Measurements from ENCODE around the gene FAM240B. TPM values are rescaled to one million over a fixed set of nuclear protein-coding genes. Genes with fewer than 3 reads are reported as not detected.

FAM240B gene
- total and polyA plus RNA-seq, 12 donors: not detected

- Histone ChIP-seq H3K27ac (peak overlapping the region in 1 of 5 donors; percentile 44), H3K9me3 (replicated peaks in 1 of 3) (no peaks in the 10 kb centered on the region), H3K36me3 (replicated peaks in 1 of 2) (no peaks in the 10 kb centered on the region), H3K4me1 (replicated peaks in 1 of 2) (peaks cover 0 to 4% of the 10 kb centered on the region in 2 donors), H3K4me3 (peak overlapping the region in 1 of 4 donors; percentile 46), H3K27me3 (no peaks in the 10 kb centered on the region)
- WGBS, 4 donors: 44 to 61% (median 53%) methylated on average over 8 to 10 of the region's 10 CpGs
- TF ChIP-seq CTCF (IDR thresholded peaks at IDR 0.05) (no peak), POLR2A (IDR thresholded peaks at IDR 0.05) (no peak)
- no peak for DNase-seq
- intact Hi-C loops (cut with DNase I): no loop called here
Observed at GRCh38 chr9:38686933-38687332, 33.0 kb downstream of the FAM240B start.

- H3K9me3 ChIP-seq (replicated peaks in 1 of 3): no peaks in the 10 kb centered on the region
- H3K27me3 ChIP-seq: no peaks in the 10 kb centered on the region
- WGBS, 4 donors: 89 to 100% (median 92%) methylated on average over 2 of the region's 2 CpGs
- H3K36me3 ChIP-seq (replicated peaks in 1 of 2): no peaks in the 10 kb centered on the region
- H3K4me3 ChIP-seq: no peak overlapping the region
- TF ChIP-seq POLR2A (IDR thresholded peaks at IDR 0.05) (no peak), CTCF (IDR thresholded peaks at IDR 0.05) (no peak)
- peaks cover 0 to 4% of the 10 kb centered on the region in 2 donors for H3K4me1 ChIP-seq (replicated peaks in 1 of 2)
- no peak overlapping the region for H3K27ac ChIP-seq
- intact Hi-C loops (cut with DNase I): no loop called here
- no peak for DNase-seq
Observed at GRCh38 chr9:38685535-38685934, 34.4 kb downstream of the FAM240B start.

GRCh38 chr9:38683336-38683735 is 36.6 kb downstream of the FAM240B start:
- H3K4me3 ChIP-seq: no peak overlapping the region
- 85 to 88% (median 86%) methylated on average over 8 of the region's 8 CpGs for WGBS, 4 donors
- H3K9me3 ChIP-seq (replicated peaks in 1 of 3): no peaks in the 10 kb centered on the region
- intact Hi-C loops (cut with DNase I): no loop called here
- H3K4me1 ChIP-seq (replicated peaks in 1 of 2): peaks cover 0 to 4% of the 10 kb centered on the region in 2 donors
- no peaks in the 10 kb centered on the region for H3K36me3 ChIP-seq (replicated peaks in 1 of 2)
- TF ChIP-seq CTCF (IDR thresholded peaks at IDR 0.05) (no peak), POLR2A (IDR thresholded peaks at IDR 0.05) (no peak)
- no peak overlapping the region for H3K27ac ChIP-seq
- no peak for DNase-seq
- H3K27me3 ChIP-seq: no peaks in the 10 kb centered on the region

- TF ChIP-seq CTCF (IDR thresholded peaks at IDR 0.05): no peak
- H3K4me1 ChIP-seq (replicated peaks in 1 of 2): peaks cover 0 to 4% of the 10 kb centered on the region in 2 donors
- H3K9me3 ChIP-seq (replicated peaks in 1 of 3): no peaks in the 10 kb centered on the region
- no peak for DNase-seq
- H3K27me3 ChIP-seq: no peaks in the 10 kb centered on the region
- no peak overlapping the region for H3K4me3 ChIP-seq
- no peaks in the 10 kb centered on the region for H3K36me3 ChIP-seq (replicated peaks in 1 of 2)
- H3K27ac ChIP-seq: no peak overlapping the region
- 45 to 87% (median 66%) methylated on average over 3 of the region's 3 CpGs for WGBS, 4 donors
- intact Hi-C loops (cut with DNase I): no loop called here
Observed at GRCh38 chr9:38682713-38683112, 37.2 kb downstream of the FAM240B start.

Measured in adrenal gland (tissue), 12 donors.